Psoas muscle (tissue), 8 donors: ENCODE results near the gene OTUB2. TPM values are rescaled to one million over a fixed set of nuclear protein-coding genes. Genes with fewer than 3 reads are reported as not detected.

Experiments used
- ATAC-seq, 4 donors: fragments of 200-7000 bp; cut with Tn5 transposase; one replicate each; pipeline ENCODE4 v1.9.1; 2020; ENCODE audit warnings: moderate library complexity in 3 of 4, mild to moderate bottlenecking in 2 of 4
- DNase-seq, 2 donors: peaks; one replicate each; pipeline ENCODE4 v3.0.0-alpha.2; 2020
- H3K27ac ChIP-seq: fragments of 200-600 bp; one replicate; pipeline ENCODE4 v1.8.0; 2022
- H3K27me3 ChIP-seq, 3 donors: fragments of 200-600 bp in 1 of 3; one replicate each; pipeline versions ENCODE4 v1.6.1 to v1.8.0; 2013 to 2022; ENCODE audit warnings: low read length in 2 of 3, mild to moderate bottlenecking in 2 of 3, moderate library complexity in 1 of 3; ENCODE audit not compliant: insufficient read depth in 3 of 3
- H3K36me3 ChIP-seq, 2 donors: fragments of 200-600 bp in 1 of 2; one replicate each; pipeline versions ENCODE4 v1.6.1 to v1.8.0; 2013 to 2022; ENCODE audit warnings: low read depth in 1 of 2, mild to moderate bottlenecking in 1 of 2, moderate library complexity in 1 of 2; ENCODE audit not compliant: insufficient read depth in 1 of 2
- H3K4me1 ChIP-seq: fragments of 200-600 bp; one replicate; pipeline ENCODE4 v1.8.0; 2022
- H3K4me3 ChIP-seq: fragments of 200-600 bp; one replicate; pipeline ENCODE4 v1.8.0; 2022; ENCODE audit warnings: mild to moderate bottlenecking
- H3K9me3 ChIP-seq: fragments of 200-600 bp; one replicate; pipeline ENCODE4 v1.8.0; 2022
- WGBS, 3 donors: extraction: QIAGEN DNeasy Blood & Tissue Kit; methylation state at CpG; one replicate each; pipeline versions ENCODE4 v1.1.6 to v1.1.7; 2013; 5-methylcytosine and 5-hydroxymethylcytosine counted together
- intact Hi-C, 2 donors: fragments of 100-400 bp; cut with DNase I; formaldehyde crosslinking; loops; one replicate each; pipeline versions ENCODE4 v1.11.0 to v1.14.2; 2022
- polyA plus RNA-seq, 3 donors: library from polyadenylated mRNA; stranded (reverse); fragments of 200-250 nt; gene quantifications; one replicate each; pipeline ENCODE4 v1.2.3, GENCODE V29; 2013
- total RNA-seq, 4 donors: library from RNA; stranded (reverse); fragmentation: NEBNext Ultra II Directional in 2 of 4; extraction: Animal tissue kit (Norgen Biotek cat#: 25700) in 2 of 4; gene quantifications; one replicate each; pipeline versions ENCODE4 v1.2.1 to v1.2.4, GENCODE V29; 2021 to 2023
- TF ChIP-seq, protein P1 (sequence below): fragments of 200-600 bp; IDR thresholded peaks from one replicate; pipeline ENCODE4 v1.8.0; 2022; ENCODE audit warnings: antibody characterized with exemption
- donor health status: healthy with polysubstance abuse.
- donor health status: DM: no; HTN: no; CAD: no; lungs with moderate emphysema.
- donor health status: Bipolar disorder and iron deficiency.
- donor health status: healthy.
- donor health status: DM: yes; HTN: yes; CAD: no.
- donor health status: DM: no; HTN: no; CAD: no.
- donor health status: DM: no; HTN: no; CAD: no.
- donor health status: DM: yes; HTN: yes; CAD: no.

Gene OTUB2
- total and polyA plus RNA-seq, 7 donors = 0.04 to 0.96 (median 0.09) TPM

DNA sequence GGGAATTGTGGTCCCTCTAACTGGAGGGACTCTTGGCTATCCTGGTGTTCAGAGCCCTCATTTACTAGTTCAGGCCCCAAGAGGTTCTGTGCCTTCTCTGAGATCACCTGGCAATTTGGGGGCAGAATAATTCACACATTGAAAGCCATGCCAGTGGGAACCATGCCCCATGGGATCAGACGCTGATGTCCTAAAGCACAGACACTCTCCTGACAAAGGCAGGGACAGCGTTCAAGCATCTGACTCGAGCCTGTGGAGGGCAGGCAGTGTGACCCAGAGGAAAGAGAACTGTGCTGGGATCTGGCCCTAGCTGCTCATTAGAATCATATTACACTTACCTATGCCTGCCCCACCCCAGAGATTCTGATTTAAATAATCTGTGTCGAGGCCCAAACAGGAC lies 47.4 kb upstream of the OTUB2 start:
- intact Hi-C loops = no loop called here
- H3K4me3 ChIP-seq = peak overlapping the region; percentile 83
- ATAC-seq = no peak
- no peaks in the 10 kb centered on the region for H3K27me3 ChIP-seq
- H3K36me3 ChIP-seq = no peaks in the 10 kb centered on the region
- 28 to 41% (median 35%) methylated on average over 4 of the region's 4 CpGs for WGBS, 3 donors
- peak in 1 of 2 donors; percentile 51 for DNase-seq
- H3K27ac ChIP-seq = peak overlapping the region; percentile 98
- H3K4me1 ChIP-seq = peaks cover 49% of the 10 kb centered on the region
- TF ChIP-seq, protein P1, sequence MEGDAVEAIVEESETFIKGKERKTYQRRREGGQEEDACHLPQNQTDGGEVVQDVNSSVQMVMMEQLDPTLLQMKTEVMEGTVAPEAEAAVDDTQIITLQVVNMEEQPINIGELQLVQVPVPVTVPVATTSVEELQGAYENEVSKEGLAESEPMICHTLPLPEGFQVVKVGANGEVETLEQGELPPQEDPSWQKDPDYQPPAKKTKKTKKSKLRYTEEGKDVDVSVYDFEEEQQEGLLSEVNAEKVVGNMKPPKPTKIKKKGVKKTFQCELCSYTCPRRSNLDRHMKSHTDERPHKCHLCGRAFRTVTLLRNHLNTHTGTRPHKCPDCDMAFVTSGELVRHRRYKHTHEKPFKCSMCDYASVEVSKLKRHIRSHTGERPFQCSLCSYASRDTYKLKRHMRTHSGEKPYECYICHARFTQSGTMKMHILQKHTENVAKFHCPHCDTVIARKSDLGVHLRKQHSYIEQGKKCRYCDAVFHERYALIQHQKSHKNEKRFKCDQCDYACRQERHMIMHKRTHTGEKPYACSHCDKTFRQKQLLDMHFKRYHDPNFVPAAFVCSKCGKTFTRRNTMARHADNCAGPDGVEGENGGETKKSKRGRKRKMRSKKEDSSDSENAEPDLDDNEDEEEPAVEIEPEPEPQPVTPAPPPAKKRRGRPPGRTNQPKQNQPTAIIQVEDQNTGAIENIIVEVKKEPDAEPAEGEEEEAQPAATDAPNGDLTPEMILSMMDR = no peak
- H3K9me3 ChIP-seq = no peaks in the 10 kb centered on the region

DNA sequence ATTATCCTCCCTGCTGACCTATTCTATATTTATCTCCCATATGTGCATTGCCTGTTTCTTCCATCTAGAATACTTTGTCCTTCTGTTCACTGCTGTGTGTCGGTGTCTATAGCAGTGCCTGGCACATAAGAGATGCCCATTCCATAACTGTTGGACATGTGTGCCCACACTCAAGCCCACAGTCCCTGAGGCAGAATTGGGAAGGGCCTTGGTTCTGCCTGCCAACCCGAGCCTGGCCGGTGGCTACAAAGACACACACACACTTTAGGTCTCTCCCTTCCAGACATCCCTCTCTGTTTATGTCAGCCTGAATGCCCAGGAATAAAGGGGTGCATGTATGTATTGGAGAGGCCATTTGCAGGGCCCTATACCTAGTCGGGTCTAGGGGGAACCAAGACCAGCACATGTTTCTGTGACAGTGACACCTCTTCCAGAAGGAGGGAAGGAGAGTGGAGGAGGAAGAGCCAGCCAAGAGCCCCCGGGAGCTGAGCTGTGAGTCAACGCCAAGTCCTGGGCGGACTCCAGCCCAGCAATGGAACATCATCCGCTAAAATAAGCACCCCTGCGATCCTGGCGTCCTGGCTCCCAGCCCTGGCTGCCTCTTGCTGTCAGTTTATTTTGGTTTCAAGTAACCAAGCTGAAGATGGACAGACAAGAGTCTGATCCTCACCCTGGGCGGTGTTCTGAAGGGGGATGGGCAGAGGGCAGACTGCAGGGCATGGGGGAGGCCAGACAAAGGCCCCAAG lies 45.5 kb upstream of the OTUB2 start:
- TF ChIP-seq, protein P1 = no peak
- whole genome bisulfite sequencing, 3 donors = 19 to 22% (median 21%) methylated on average over 11 of the region's 11 CpGs

DNA sequence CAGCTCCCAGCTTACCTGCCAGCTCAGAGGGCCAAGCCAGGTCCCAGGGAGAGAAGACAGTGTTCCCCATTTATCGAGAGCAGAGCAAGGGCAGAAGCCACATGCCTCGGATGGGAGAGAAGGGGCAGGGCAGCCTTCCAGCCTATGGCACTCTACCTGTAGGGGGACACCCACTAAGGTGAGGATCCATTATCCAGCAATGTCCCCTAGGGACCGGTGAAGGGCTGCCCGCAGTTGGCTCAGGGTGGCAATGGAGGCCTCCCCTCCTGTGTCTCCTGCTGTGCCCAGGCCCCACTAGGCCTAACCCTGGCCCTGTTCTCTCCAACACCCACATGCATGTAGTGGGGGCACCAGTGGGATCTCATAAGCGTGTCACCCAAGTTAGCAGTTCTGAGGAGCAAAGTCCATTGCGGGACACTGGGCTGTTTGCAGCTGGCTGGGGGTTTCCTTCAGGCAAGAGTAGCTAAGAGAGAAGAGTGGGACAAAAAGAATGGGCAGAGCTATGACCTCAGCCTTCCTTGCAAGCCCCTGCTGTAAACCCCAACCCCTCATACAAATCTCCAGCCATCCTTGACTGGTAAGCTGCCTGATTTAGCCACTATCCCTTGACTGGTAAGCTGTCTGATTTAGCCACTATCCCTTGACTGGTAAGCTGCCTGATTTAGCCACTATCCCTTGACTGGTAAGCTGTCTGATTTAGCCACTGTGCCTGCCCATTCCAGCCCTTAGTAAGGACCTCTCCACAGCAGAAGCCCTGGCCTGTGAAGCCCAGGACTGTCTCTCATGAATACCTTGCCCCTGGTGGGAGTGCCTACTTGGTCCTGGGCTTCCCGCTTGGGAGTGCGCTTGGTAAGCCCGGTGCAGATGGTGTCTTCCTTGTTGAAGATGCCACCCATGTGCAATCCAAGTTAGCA lies 44.6 kb upstream of the OTUB2 start:
- intact Hi-C loops = no loop called here
- peak in 1 of 2 donors; percentile 62 for DNase-seq
- WGBS, 3 donors = 43 to 66% (median 44%) methylated on average over 9 of the region's 9 CpGs
- peak; percentile 5 to 50 (median 46) for ATAC-seq
- H3K9me3 ChIP-seq = no peaks in the 10 kb centered on the region
- H3K36me3 ChIP-seq = no peaks in the 10 kb centered on the region
- H3K4me3 ChIP-seq = peak overlapping the region; percentile 47
- H3K27me3 ChIP-seq = no peaks in the 10 kb centered on the region
- TF ChIP-seq, protein P1 = no peak
- H3K27ac ChIP-seq = peak overlapping the region; percentile 98
- peaks cover 58% of the 10 kb centered on the region for H3K4me1 ChIP-seq

More for the DNA sequence above, 45.5 kb upstream of the OTUB2 start:
- peaks cover 58% of the 10 kb centered on the region for H3K4me1 ChIP-seq
- intact Hi-C loops = no loop called here
- H3K27ac ChIP-seq = peak overlapping the region; percentile 98
- ATAC-seq (peak; percentile 53 to 66 (median 59)), DNase-seq (peak; percentile 88 to 96)
- peak overlapping the region; percentile 47 for H3K4me3 ChIP-seq
- H3K36me3 ChIP-seq = no peaks in the 10 kb centered on the region
- no peaks in the 10 kb centered on the region for H3K9me3 ChIP-seq
- no peaks in the 10 kb centered on the region for H3K27me3 ChIP-seq

DNA sequence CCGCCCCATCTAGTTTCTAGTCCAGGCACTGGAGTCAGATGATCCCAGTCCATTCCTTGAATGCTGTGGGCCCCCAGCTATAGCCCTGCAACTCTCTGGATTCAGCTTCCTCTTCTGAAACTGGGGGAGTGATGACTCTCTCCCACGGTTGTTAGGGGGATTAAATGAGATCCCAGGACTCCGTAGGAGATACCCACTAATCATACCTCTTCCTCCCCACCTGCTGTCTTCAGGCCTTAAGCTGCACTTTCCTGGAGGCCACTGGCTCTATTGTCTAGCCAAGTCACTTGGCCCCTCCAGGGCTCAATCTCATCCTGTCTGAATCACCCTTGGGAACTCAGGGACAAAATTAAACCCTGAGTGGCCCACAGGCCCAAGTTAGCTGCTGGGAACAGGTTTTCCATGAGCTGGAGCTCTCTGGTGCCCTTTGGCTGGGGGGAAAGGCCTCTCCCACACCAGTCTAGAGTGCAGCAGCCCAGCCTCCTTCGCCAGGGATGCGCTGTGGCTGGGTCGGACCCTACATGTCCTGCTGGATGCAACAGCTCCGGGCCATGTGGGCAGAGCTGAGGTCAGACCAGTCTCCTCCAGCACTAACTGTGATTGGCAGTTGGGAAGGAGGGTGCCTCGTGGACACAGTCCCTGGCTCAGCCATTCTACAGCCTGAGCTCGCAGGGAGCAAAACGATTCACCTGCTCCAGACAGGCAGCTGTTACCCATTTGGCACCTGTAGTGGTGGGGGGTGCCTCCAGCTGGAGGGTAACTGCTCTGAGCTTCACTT lies 43.7 kb upstream of the OTUB2 start:
- peak overlapping the region; percentile 47 for H3K4me3 ChIP-seq
- no peaks in the 10 kb centered on the region for H3K27me3 ChIP-seq
- H3K36me3 ChIP-seq = no peaks in the 10 kb centered on the region
- ATAC-seq = peak; percentile 10 to 23 (median 19)
- H3K4me1 ChIP-seq = peaks cover 58% of the 10 kb centered on the region
- intact Hi-C loops = no loop called here
- DNase-seq = peak in 1 of 2 donors; percentile 69
- peak overlapping the region; percentile 98 for H3K27ac ChIP-seq
- H3K9me3 ChIP-seq = no peaks in the 10 kb centered on the region
- TF ChIP-seq, protein P1 = no peak
- WGBS, 3 donors = 22 to 38% (median 32%) methylated on average over 10 of the region's 10 CpGs
